Measurements from ENCODE around the gene ELF5.

ELF5 gene

DNA sequence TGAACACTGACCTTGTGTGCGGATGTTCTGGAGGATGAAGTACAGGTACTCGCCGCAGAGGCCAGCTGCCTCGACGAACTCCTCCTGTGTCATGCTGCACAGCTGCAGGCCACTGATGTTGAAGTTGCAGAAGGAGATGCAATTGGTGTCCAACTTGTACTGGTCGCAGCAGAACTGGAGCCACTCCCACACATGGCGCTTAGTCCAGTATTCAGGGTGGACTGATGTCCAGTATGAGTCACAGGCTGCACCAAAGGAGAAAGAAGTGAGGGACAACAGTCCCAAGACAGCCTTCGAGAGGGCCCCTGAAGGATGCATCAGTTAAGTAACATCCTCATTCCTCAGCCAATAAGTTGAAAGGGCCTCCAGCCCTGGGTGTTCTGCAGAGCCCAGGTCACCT, 20.1 kb downstream of the ELF5 start:
- no peak for DNase-seq (ENCODE audit: low read depth, low spot score)

DNA sequence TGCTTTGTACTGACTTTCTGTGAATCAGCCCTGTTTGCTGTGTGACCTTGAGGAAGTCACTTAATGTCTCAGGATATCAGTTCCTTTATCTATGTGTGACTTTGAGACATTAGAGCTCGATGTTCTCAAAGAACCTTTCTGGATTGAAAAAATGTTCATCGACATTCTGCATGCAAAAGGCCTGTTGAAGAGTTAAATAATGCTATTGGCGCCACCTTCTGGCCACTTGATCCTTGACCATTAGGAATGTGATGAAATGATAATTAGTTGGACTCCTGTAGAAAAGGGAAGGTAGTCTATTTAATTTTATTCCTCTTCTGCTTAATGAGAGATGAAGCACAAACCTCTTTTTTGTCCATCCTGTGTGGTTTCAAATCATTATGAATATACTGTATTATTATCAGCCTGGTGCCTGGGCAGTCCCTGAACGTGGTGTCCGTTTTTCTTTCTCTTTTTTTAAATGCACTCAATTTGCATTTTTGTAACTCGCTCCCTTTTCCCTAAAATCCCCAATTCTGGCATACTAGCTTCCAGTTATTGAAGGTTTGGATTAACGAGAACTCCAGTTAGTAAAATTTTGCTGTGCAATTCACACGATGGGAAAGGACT, 20.7 kb downstream of the ELF5 start:
- no peak for DNase-seq (ENCODE audit: low read depth, low spot score)

GRCh38 chr11:34490304-34490703, 23.3 kb downstream of the ELF5 start:
- DNase-seq (ENCODE audit: low read depth, low spot score): no peak

DNA sequence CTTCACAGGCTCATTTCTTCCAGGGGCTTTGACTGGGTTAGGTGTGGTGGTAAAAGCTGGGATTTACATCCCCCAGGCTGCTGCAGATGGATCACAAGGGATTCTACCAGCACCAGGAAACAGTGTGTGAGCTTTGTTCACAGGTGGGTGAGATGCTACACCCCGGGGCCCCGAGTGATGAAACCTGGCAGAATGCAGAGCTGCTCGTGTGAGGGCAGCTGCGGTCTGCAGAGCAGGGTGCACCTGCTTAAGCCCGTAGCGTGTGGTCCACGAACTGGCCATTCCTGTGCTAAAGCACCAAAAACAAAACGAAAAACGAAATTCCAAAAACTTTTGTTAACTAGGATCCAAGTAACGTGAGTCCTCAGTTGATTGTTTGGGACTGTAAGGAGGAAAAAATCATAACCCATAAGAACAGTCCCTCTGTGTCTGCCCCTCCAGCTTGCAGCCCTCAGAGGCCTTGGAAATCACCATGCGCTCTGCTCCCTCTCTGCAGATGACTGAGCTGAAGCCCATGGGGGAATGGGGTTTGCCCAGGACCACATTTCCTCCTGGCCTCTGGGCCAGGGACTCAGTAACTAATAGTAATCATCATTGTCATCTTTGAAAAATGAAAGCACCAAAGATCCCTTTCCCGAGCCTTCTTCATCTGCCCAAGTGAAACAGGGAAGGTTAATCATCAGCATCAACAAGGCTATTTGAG, 24.6 kb downstream of the ELF5 start:
- no peak for DNase-seq (ENCODE audit: low read depth, low spot score)

DNA sequence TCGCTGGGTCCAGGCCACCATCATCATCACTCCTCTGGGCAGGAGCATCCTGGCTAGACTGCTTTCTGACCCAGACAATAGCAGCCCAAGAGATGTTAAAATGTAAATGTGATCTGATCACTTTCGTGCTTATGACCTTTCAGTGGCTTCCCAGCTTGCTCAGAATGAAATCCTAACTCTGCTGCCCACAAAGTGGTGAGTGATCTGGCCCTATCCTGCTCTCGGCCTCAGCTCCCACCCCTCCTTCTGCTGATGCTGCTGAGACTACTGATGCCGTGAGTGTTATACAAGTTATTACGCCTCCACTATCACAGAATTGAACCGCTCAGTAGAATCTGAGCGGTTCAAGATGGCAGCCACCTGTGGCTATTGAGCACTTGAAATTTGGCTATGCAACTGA, 26.2 kb downstream of the ELF5 start:
- no peak for DNase-seq (ENCODE audit: low read depth, low spot score)

GRCh38 chr11:34483106-34483874, 30.3 kb downstream of the ELF5 start:
- DNase-seq (ENCODE audit: low read depth, low spot score): no peak

DNA sequence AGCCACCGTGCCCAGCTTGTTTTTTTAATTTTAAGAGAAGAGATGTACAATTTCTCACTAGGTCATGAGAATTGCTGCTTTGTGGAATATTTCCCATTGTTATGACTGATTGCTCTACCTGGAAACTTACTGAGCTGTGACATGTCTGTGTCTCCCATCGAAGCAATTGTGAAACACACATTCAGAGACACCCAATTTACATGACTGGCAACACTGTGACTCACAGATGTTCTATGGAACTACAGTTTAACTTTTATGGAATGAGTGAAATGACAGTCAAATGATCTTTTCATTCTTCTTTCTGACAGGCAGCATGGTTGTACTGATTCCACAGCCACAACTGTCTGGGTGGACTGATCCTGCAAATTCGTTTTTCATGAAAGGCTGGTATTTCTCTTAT, 32.3 kb downstream of the ELF5 start:
- DNase-seq (ENCODE audit: low read depth, low spot score): no peak

GRCh38 chr11:34480314-34480713, 33.3 kb downstream of the ELF5 start:
- DNase-seq (ENCODE audit: low read depth, low spot score): no peak

DNA sequence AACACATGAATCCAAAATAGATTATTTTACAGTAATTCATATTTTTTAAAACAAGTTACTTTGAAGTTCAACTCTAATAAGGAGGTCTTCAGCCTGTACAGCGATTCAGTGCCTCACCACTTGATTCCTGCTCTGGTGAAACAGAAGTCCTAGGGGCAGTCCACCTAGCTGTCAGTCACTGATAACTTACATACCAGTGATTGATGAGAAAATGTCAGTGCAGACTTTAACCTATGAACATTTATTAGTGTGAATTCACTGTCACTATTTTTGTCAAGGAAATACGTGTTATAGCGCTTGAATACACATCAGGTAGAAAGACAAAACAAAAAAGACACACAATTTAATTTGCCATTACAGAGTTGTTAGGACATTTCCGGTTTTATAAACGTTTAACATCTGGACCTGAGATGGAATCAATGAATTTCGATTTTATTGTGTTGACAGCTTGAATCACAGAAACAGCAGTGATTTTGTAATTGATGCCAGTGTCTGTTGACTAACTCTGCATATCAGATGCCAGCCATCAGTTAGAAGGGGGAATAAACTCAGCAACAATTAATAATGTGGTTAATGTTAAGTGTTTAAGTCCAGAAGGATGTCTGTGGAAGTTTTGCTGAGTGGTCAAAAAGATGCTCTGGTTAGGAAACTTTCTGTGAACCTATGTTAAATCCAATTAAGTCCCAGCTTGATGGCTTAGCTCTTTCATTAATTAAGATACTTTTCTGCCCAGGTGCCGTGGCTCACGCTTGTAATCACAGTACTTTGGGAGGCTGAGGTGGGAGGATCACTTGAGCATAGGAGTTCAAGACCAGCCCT, 34.5 kb downstream of the ELF5 start:
- DNase-seq (ENCODE audit: low read depth, low spot score): no peak

GRCh38 chr11:34476849-34477248, 36.7 kb downstream of the ELF5 start:
- DNase-seq (ENCODE audit: low read depth, low spot score): no peak

DNA sequence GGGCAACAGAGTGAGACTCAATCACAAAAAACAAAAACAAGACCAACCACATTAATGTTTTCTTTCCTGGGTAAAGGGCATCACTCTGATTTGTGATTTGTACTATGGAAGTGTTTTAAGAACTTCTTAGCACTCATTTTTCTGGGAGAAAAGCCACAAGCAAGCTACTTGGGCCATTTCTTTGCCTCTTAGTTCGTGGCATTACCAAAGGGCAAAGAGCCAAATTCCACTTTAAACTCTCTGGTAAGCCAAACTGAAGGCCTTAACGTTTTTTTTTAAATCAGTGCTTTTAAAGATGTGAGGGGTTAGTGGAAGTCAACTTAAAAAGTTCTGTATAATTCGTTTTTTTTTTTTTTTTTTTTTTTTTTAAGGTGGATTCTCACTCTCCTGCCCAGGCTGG, 37.9 kb downstream of the ELF5 start:
- no peak for DNase-seq (ENCODE audit: low read depth, low spot score)

DNA sequence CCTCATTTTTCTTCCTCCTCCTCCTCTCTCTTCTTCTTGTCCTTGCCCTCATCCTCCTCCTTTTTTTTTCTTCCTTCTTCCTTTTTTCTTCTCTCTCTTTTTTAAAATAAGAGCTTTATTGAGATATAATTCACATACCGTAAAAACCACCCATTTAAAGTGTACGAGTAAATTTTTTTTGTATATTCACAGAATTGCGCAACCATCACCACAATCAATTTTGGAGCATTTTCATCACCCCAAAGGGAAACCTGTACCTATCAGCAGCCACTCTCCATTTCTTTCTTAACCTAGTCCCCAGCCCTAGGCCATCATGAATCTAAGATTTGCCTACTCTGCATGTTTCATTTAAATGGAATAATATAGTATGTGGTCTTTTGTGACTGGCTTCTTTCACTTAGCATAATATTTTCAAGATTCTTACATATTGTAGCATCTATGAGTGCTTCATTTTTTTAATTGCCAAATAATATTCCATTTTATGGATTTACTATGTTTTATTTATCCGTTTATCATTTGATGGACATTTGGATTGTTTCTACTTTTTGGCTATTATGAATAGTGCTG, 39.9 kb downstream of the ELF5 start:
- no peak for DNase-seq (ENCODE audit: low read depth, low spot score)

DNA sequence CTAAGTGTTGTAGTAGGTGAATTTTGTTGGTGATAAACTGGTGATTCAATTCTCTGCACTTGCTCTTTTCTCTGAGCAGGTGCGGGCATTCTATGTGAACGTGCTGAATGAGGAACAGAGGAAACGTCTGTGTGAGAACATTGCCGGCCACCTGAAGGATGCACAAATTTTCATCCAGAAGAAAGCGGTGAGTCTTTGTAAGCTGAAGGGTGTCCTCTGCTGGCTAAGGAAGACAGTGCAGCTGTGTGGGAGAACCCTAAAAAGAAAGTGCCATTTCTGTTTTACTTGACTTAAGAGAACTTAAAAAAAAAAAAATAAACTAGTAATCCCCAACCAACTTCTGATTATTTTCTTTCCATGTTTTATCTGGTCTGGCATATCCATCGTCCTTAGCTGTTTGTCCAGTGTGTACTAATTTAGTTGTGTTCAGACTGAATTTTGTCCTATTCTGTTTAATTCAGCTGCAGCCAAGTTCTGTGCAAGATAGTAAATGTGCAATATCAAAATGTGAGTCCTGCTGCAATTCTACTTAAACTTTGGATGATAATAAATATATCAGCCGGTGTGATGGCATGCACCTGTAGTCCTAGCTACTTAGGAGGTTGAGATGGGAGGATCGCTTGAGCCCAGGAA, 45.3 kb downstream of the ELF5 start:
- no peak for DNase-seq (ENCODE audit: low read depth, low spot score)

GRCh38 chr11:34466802-34467488, 46.6 kb downstream of the ELF5 start:
- DNase-seq (ENCODE audit: low read depth, low spot score): no peak

DNA sequence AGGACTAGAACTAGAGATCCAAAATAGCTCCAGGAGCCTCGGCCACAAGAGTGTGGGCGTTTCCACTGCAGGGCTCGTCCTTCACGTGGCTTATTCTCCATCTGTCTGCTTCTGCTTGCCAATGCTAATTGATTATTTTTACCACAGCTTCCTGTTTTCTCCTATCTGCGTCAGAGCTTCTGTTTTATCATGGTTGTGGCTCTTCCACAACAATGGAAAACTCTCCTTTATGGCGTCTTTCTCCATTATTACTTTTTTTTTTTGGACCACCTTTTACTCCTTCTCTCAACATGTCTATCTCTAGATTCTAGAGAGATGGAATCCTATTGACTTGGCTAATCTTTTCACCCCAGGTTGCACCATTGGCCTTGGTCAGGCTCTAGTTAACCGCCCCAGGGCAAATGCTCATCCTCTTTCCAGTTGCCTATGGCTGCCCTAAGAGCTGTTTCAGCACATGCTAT, 49.0 kb downstream of the ELF5 start:
- DNase-seq (ENCODE audit: low read depth, low spot score): no peak

DNA sequence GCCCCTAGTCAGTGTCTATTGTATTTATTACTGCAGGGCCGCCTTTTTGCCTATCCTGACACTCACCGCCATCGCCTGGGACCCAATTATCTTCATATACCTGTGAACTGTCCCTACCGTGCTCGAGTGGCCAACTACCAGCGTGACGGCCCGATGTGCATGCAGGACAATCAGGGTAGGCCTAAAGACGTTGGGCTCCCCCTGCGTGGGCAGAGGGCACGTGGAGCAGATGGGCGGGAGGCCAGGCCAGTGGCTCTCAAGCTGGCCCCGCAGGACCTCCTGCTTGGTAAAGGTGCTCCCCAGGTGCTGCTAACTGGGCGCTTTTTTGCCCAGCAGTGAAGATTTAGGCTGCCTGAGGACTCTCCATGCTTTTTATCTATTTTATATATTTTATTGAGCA, 52.4 kb downstream of the ELF5 start:
- no peak for DNase-seq (ENCODE audit: low read depth, low spot score)

GRCh38 chr11:34460278-34460677, 53.3 kb downstream of the ELF5 start:
- DNase-seq (ENCODE audit: low read depth, low spot score): no peak

- DNase-seq (ENCODE audit: low read depth, low spot score): no peak
Observed at GRCh38 chr11:34459507-34460162, 54.0 kb downstream of the ELF5 start.

DNA sequence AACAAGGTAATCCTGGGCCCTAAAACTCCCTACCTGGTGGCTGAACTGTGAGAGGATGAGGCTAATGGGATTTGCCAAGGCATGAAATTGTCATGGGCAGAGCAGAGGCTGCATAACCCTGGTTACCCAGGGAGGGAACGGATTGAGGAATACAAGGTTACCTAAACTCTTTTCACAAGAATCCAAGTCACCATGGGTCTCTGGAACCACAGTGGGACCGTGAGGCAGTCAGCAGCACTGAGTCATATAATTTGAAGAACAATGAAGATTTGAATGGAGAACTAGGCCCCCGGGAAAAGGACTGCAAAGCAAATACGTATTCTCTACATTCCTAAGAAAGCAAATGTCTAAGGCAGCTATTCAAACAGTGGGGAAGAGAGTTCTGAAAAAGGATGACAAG, 55.1 kb downstream of the ELF5 start:
- DNase-seq (ENCODE audit: low read depth, low spot score): no peak

- no peak for DNase-seq (ENCODE audit: low read depth, low spot score)
Observed at GRCh38 chr11:34457607-34458006, 56.0 kb downstream of the ELF5 start.

Data from activated CD4-positive, CD25-positive, alpha-beta regulatory T cell treated with anti-CD3 and anti-CD28 coated beads, Interleukin-2, amount 50 U/mL, for 16 hours (primary cell).